Pancreas (tissue), 10 donors: Measurements from ENCODE around the gene LDHAL6B. TPM values are rescaled to one million over a fixed set of nuclear protein-coding genes. Genes with fewer than 3 reads are reported as not detected.

Experiments used
- ATAC-seq, 4 donors: fragments of 200-7000 bp; cut with Tn5 transposase; one replicate each; pipeline versions ENCODE4 v1.8.0 to v1.9.1; 2020; ENCODE audit warnings: mild to moderate bottlenecking in 4 of 4, moderate library complexity in 4 of 4
- DNase-seq, 6 donors: peaks; one replicate each; pipeline ENCODE4 v3.0.0-alpha.2; 2020
- FAIRE-seq: peaks from 2 replicates; lab custom pipeline; 2012; peaks lifted over from hg19 to GRCh38; lab: Jason Lieb, UNC
- H3K27ac ChIP-seq, 4 donors: fragments of 200-600 bp; sonication (generic); 1 replicate in 3 of 4; 2 replicates in 1 of 4; pipeline versions ENCODE4 v1.5.0 to v1.8.0; 2020
- H3K27me3 ChIP-seq, 4 donors: fragments of 200-600 bp; one replicate each; pipeline ENCODE4 v1.8.0; 2021
- H3K36me3 ChIP-seq, 3 donors: fragments of 200-600 bp; sonication (generic) in 1 of 3; one replicate each; pipeline versions ENCODE4 v1.5.0 to v1.8.0; 2020 to 2021
- H3K4me1 ChIP-seq, 3 donors: fragments of 200-600 bp; one replicate each; pipeline ENCODE4 v1.8.0; 2021
- H3K4me3 ChIP-seq, 4 donors: fragments of 200-600 bp; sonication (generic) in 2 of 4; one replicate each; pipeline versions ENCODE4 v1.5.0 to v1.8.0; 2020 to 2021
- H3K9me3 ChIP-seq, 4 donors: fragments of 200-600 bp; one replicate each; pipeline ENCODE4 v1.8.0; 2021
- WGBS, 2 donors: extraction: QIAGEN DNeasy Blood & Tissue Kit; methylation state at CpG; one replicate each; pipeline ENCODE4 v1.1.7; 2013; 5-methylcytosine and 5-hydroxymethylcytosine counted together
- intact Hi-C, 3 donors: fragments of 100-400 bp; cut with DNase I; formaldehyde crosslinking; loops; one replicate each; pipeline versions ENCODE4 v1.11.1 to v1.14.2; 2022
- polyA plus RNA-seq, 2 donors: library from polyadenylated mRNA; stranded (reverse); fragments of 200-250 nt; gene quantifications; one replicate each; pipeline ENCODE4 v1.2.3, GENCODE V29; 2013
- total RNA-seq, 6 donors: library from RNA; stranded (reverse); fragmentation: NEBNext Ultra II Directional in 4 of 6; extraction: Animal tissue kit (Norgen Biotek cat#: 25700) in 4 of 6; gene quantifications; one replicate each; pipeline versions ENCODE4 v1.2.1 to v1.2.4, GENCODE V29; 2021 to 2023
- TF ChIP-seq, protein P1 (sequence below), 4 donors: fragments of 200-600 bp; sonication (generic) in 3 of 4; IDR thresholded peaks; one replicate each; pipeline versions ENCODE4 v1.5.0 to v1.8.0; 2021; ENCODE audit warnings: antibody characterized with exemption in 4 of 4
- donor health status: healthy with polysubstance abuse.
- donor health status: DM: no; HTN: no; CAD: no; lungs with moderate emphysema.
- donor health status: DM: no; HTN: no; CAD: no.
- donor health status: control.
- donor health status: control.
- donor health status: Bipolar disorder and iron deficiency.
- donor health status: DM: yes; HTN: yes; CAD: no.
- donor health status: DM: no; HTN: no; CAD: no.
- donor health status: DM: no; HTN: no; CAD: no.
- donor health status: DM: yes; HTN: yes; CAD: no.

LDHAL6B gene
- total and polyA plus RNA-seq, 8 donors: not detected

DNA sequence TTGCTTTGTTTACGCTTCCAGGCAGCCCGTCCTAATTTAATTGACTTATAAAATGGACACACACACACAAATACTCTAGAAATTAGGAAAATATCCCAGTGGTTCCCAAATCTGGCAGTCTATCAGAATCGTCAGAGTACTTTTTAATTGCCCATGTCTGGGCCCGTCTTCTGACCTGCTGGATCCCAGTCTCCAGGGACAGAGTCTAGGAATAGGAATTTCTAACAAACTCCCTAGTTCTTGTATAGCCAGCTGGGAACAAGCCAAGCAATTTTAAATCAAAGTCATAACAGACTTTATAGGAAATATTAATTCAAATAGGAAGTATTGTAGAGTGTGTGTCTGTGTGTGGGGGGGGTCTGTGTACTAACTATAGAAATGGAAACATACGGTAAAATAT, 33.4 kb downstream of the LDHAL6B start:
- intact Hi-C loops: loop anchor here in 2 of 3 donors (10.0 kb wide), 1 partner anchor 255 kb away; no protein-coding TSS in a partner anchor

DNA sequence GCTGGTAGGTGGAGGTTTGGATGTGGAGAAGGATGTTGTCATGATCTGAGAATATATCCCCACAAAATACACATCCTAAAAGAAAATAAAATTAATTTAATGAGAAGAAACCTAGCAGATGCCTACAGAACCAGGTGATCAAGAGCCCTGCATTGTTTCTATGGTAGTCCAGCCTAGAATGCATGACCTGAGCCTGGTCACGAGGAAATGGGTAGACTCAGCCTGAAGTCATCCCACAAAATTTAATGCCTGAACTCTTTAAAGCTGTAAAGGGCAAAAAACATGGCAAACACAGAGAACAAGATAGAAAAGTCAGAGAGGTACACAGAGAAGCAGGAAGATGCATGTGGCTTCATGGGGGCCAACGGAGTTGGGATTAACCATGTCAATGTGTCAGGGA, 36.0 kb downstream of the LDHAL6B start:
- 88 to 100% methylated on average over 2 of the region's 2 CpGs for WGBS, 2 donors
- FAIRE-seq (no peak), DNase-seq (no peak), ATAC-seq (no peak)
- Histone ChIP-seq H3K27me3 (no peaks in the 10 kb centered on the region), H3K36me3 (no peaks in the 10 kb centered on the region), H3K9me3 (no peaks in the 10 kb centered on the region), H3K4me1 (peaks cover 0 to 2% (median 0%) of the 10 kb centered on the region in 3 donors), H3K4me3 (no peak overlapping the region), H3K27ac (no peak overlapping the region)
- intact Hi-C loops: loop anchor here in 2 of 3 donors (10.0 kb wide), 1 partner anchor 252 kb away; no protein-coding TSS in a partner anchor
- TF ChIP-seq, protein P1, sequence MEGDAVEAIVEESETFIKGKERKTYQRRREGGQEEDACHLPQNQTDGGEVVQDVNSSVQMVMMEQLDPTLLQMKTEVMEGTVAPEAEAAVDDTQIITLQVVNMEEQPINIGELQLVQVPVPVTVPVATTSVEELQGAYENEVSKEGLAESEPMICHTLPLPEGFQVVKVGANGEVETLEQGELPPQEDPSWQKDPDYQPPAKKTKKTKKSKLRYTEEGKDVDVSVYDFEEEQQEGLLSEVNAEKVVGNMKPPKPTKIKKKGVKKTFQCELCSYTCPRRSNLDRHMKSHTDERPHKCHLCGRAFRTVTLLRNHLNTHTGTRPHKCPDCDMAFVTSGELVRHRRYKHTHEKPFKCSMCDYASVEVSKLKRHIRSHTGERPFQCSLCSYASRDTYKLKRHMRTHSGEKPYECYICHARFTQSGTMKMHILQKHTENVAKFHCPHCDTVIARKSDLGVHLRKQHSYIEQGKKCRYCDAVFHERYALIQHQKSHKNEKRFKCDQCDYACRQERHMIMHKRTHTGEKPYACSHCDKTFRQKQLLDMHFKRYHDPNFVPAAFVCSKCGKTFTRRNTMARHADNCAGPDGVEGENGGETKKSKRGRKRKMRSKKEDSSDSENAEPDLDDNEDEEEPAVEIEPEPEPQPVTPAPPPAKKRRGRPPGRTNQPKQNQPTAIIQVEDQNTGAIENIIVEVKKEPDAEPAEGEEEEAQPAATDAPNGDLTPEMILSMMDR (IDR thresholded peaks at IDR 0.05): no peak

More for the DNA sequence above, 33.4 kb downstream of the LDHAL6B start:
- DNase-seq (no peak), FAIRE-seq (no peak), ATAC-seq (no peak)
- Histone ChIP-seq H3K9me3 (no peaks in the 10 kb centered on the region), H3K36me3 (no peaks in the 10 kb centered on the region), H3K27ac (no peak overlapping the region), H3K27me3 (no peaks in the 10 kb centered on the region), H3K4me3 (no peak overlapping the region), H3K4me1 (no peaks in the 10 kb centered on the region)
- TF ChIP-seq, protein P1 (IDR thresholded peaks at IDR 0.05): no peak
- WGBS, 2 donors: 83 to 87% methylated on average over 5 of the region's 5 CpGs

DNA sequence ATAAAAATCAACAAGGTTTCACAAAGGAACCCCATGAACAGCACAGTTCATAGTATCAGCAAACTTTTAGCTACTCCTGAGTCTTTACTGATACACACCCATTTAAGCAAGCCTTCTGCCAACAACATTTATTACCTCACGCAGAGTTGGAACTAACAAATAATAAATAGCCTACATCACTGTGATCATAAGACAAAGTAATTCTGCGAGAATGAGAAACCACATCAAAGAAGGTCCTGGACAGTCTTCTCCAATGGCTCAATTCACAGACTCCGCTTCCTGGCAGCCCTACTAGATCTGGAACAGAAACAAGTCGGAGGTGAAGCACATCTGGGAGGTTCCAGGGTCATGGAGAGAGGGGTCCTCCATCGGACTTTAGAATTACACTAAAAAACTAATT, 37.0 kb downstream of the LDHAL6B start:
- DNase-seq (no peak), ATAC-seq (no peak), FAIRE-seq (no peak)
- 79 to 80% methylated on average over 5 of the region's 5 CpGs for WGBS, 2 donors
- H3K9me3 ChIP-seq: no peaks in the 10 kb centered on the region
- H3K27me3 ChIP-seq: no peaks in the 10 kb centered on the region
- no peaks in the 10 kb centered on the region for H3K36me3 ChIP-seq
- H3K27ac ChIP-seq: no peak overlapping the region
- peaks cover 0 to 2% (median 0%) of the 10 kb centered on the region in 3 donors for H3K4me1 ChIP-seq
- TF ChIP-seq, protein P1 (IDR thresholded peaks at IDR 0.05): no peak
- H3K4me3 ChIP-seq: no peak overlapping the region
- intact Hi-C loops: loop anchor here in 2 of 3 donors (10.0 kb wide), 1 partner anchor 251 kb away; no protein-coding TSS in a partner anchor

DNA sequence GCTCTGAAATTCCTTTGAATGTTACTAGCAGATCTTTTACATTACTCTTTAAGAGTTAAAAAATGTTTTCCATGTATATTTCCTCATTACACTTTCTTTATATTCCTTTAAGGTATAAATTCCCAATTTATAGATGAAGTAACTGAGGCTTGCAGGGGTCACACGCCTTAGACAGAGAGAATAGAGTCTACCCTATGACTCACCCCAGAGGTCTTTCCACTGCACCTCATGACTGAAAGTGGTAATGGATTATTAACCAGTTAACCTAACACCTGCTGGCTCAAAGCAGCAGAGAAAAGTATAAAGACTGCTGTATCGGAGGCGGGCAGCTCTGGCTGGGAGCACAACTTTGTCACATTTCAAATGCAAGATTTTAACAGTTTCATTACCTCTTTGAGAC, 37.7 kb downstream of the LDHAL6B start:
- no peaks in the 10 kb centered on the region for H3K36me3 ChIP-seq
- H3K9me3 ChIP-seq: no peaks in the 10 kb centered on the region
- 80 to 84% methylated on average over 3 of the region's 3 CpGs for WGBS, 2 donors
- intact Hi-C loops: loop anchor here in 2 of 3 donors (10.0 kb wide), 1 partner anchor 250 kb away; no protein-coding TSS in a partner anchor
- FAIRE-seq (no peak), ATAC-seq (peak in 1 of 4 donors; percentile 54), DNase-seq (no peak)
- TF ChIP-seq, protein P1 (IDR thresholded peaks at IDR 0.05): no peak
- no peak overlapping the region for H3K4me3 ChIP-seq
- H3K27me3 ChIP-seq: no peaks in the 10 kb centered on the region
- H3K4me1 ChIP-seq: peaks cover 0 to 2% (median 0%) of the 10 kb centered on the region in 3 donors
- no peak overlapping the region for H3K27ac ChIP-seq

DNA sequence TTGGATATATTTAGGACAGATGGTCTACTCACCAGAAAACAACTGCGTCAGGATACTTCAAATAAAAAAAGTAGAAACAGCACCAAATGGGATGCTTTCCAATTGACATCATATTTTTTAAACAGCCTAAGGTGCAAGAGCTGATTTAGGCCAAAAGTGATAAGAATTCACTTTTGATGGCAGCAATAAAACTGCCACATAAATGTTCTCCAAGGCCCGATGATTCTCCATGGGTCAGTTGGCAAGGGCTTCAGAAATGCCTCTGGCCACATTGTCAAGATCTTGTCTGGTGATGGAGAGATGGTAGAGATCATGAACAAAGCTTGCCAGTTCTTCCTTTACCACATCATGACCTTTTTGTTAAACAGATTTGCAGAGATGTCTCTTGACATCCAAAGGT, 38.9 kb downstream of the LDHAL6B start:
- intact Hi-C loops: loop anchor here in 2 of 3 donors (10.0 kb wide), 1 partner anchor 249 kb away; no protein-coding TSS in a partner anchor
- Histone ChIP-seq H3K36me3 (no peaks in the 10 kb centered on the region), H3K9me3 (no peaks in the 10 kb centered on the region), H3K27me3 (no peaks in the 10 kb centered on the region), H3K27ac (no peak overlapping the region), H3K4me3 (no peak overlapping the region), H3K4me1 (peaks cover 0 to 2% (median 0%) of the 10 kb centered on the region in 3 donors)
- WGBS, 2 donors: 69 to 75% methylated on average over 2 of the region's 2 CpGs
- DNase-seq (no peak), FAIRE-seq (no peak), ATAC-seq (no peak)
- TF ChIP-seq, protein P1 (IDR thresholded peaks at IDR 0.05): no peak
